Endodermal cell (in vitro differentiated cells): ENCODE measurements around the gene PTPN14. TPM values are rescaled to one million over a fixed set of nuclear protein-coding genes. Genes with fewer than 3 reads are reported as not detected.
A peak's percentile ranks its signal among the peaks of the same experiment; 100 is the strongest.

ENCODE experiments used
- DNase-seq: peaks from one replicate; pipeline ENCODE4 v3.0.0-alpha.2; 2017
- H3K27ac ChIP-seq: 2 replicates; pipeline ENCODE4 v1.5.1; 2013; ENCODE audit warnings: mild to moderate bottlenecking, low read depth, low read length, moderate library complexity
- H3K27me3 ChIP-seq: 2 replicates; pipeline ENCODE4 v1.6.1; 2013; ENCODE audit warnings: mild to moderate bottlenecking, low read length, moderate library complexity; ENCODE audit not compliant: insufficient read depth, control insufficient read depth, poor library complexity, severe bottlenecking
- H3K36me3 ChIP-seq: 2 replicates; pipeline ENCODE4 v1.7.0; 2013; ENCODE audit warnings: mild to moderate bottlenecking, low read length, moderate library complexity; ENCODE audit not compliant: control insufficient read depth, insufficient read depth
- H3K4me1 ChIP-seq: one replicate; pipeline ENCODE4 v1.7.0; 2013; ENCODE audit warnings: low read length; ENCODE audit not compliant: control insufficient read depth, insufficient read depth
- H3K4me3 ChIP-seq: 2 replicates; pipeline ENCODE4 v1.5.1; 2013; ENCODE audit warnings: mild to moderate bottlenecking, low read length, moderate library complexity
- H3K9ac ChIP-seq: 2 replicates; pipeline ENCODE4 v1.6.1; 2013; ENCODE audit warnings: mild to moderate bottlenecking, low read length, moderate library complexity; ENCODE audit not compliant: poor library complexity, severe bottlenecking; ENCODE audit errors: extremely low read depth
- H3K9me3 ChIP-seq: 2 replicates; pipeline ENCODE4 v1.6.1; 2013; ENCODE audit warnings: mild to moderate bottlenecking, low read length, moderate library complexity; ENCODE audit not compliant: control insufficient read depth
- H3K27ac Mint-ChIP-seq: 2 replicates; pipeline ENCODE4 v1.8.0; 2020; ENCODE audit warnings: mixed read lengths
- H3K27me3 Mint-ChIP-seq: 2 replicates; pipeline ENCODE4 v1.8.0; 2021; ENCODE audit warnings: mild to moderate bottlenecking, mixed read lengths; ENCODE audit not compliant: insufficient read depth
- H3K36me3 Mint-ChIP-seq: 2 replicates; pipeline ENCODE4 v1.8.0; 2020; ENCODE audit warnings: low read depth, mixed read lengths
- H3K4me1 Mint-ChIP-seq: 2 replicates; pipeline ENCODE4 v1.8.0; 2020; ENCODE audit warnings: mixed read lengths
- H3K4me3 Mint-ChIP-seq: 2 replicates; pipeline ENCODE4 v1.8.0; 2020; ENCODE audit warnings: mild to moderate bottlenecking, moderate library complexity, mixed read lengths
- H3K9me3 Mint-ChIP-seq: 2 replicates; pipeline ENCODE4 v1.8.0; 2020; ENCODE audit warnings: mild to moderate bottlenecking, mixed read lengths
- CTCF ChIP-seq: fragments of 200-600 bp; sonication (generic); conservative IDR thresholded peaks from 2 replicates; pipeline ENCODE4 v1.5.0; 2021; ENCODE audit warnings: antibody characterized with exemption, mild to moderate bottlenecking
- WGBS, 2 experiments: methylation state at CpG; one replicate each; pipeline versions ENCODE4 v1.1.5 to v1.1.7; 2013; ENCODE audit warnings: missing lambda C conversion rate in 2 of 2, mixed read lengths in 1 of 2; ENCODE audit not compliant: insufficient coverage in 1 of 2, insufficient read length in 1 of 2; 5-methylcytosine and 5-hydroxymethylcytosine counted together
- total RNA-seq, 2 donors: library from RNA; stranded (reverse); fragmentation: NEBNext Ultra II Directional in 1 of 2; extraction: Animal tissue kit (Norgen Biotek cat#: 25700) in 1 of 2; gene quantifications; 2 replicates in 1 of 2; 3 replicates in 1 of 2; pipeline ENCODE4 v1.2.1, GENCODE V29; 2021

The PTPN14 gene
- total RNA-seq, 2 donors from 2014 or later = 72.6 to 93.2 TPM

- Mint-ChIP-seq H3K27ac (no peak overlapping the region), H3K4me1 (peaks cover 5% of the 10 kb centered on the region), H3K9me3 (no peaks in the 10 kb centered on the region), H3K4me3 (no peak overlapping the region), H3K36me3 (peaks cover 14% of the 10 kb centered on the region), H3K27me3 (no peaks in the 10 kb centered on the region)
- Histone ChIP-seq H3K27me3 (no peaks in the 10 kb centered on the region), H3K27ac (no peak overlapping the region), H3K4me1 (no peaks in the 10 kb centered on the region), H3K9me3 (no peaks in the 10 kb centered on the region), H3K36me3 (peaks cover 14% of the 10 kb centered on the region), H3K9ac (no peak overlapping the region), H3K4me3 (no peak overlapping the region)
- DNase-seq = peak; percentile 87
- peak; percentile 93 for TF ChIP-seq CTCF
- WGBS, 2 experiments = 66 to 68% methylated on average over 8 to 9 of the region's 9 CpGs
These were observed 219.5 kb downstream of the PTPN14 start for GRCh38 chr1:214331827-214332423.

- no peak overlapping the region for H3K27ac ChIP-seq
- no peak for TF ChIP-seq CTCF
- H3K4me3 ChIP-seq = no peak overlapping the region
- peaks cover 13% of the 10 kb centered on the region for H3K36me3 ChIP-seq
- no peak overlapping the region for H3K27ac Mint-ChIP-seq
- peaks cover 5% of the 10 kb centered on the region for H3K4me1 Mint-ChIP-seq
- no peaks in the 10 kb centered on the region for H3K9me3 Mint-ChIP-seq
- no peaks in the 10 kb centered on the region for H3K27me3 ChIP-seq
- WGBS, 2 experiments = 94 to 100% methylated on average over 1 of the region's 1 CpG
- H3K36me3 Mint-ChIP-seq = peaks cover 11% of the 10 kb centered on the region
- no peaks in the 10 kb centered on the region for H3K4me1 ChIP-seq
- H3K27me3 Mint-ChIP-seq = no peaks in the 10 kb centered on the region
- H3K9me3 ChIP-seq = no peaks in the 10 kb centered on the region
- H3K9ac ChIP-seq = no peak overlapping the region
- DNase-seq = peak; percentile 41
- no peak overlapping the region for H3K4me3 Mint-ChIP-seq
These were observed 220.2 kb downstream of the PTPN14 start for GRCh38 chr1:214331180-214331579.

GRCh38 chr1:214330715-214331114, 220.7 kb downstream of the PTPN14 start:
- whole genome bisulfite sequencing, 2 experiments = 96 to 97% methylated on average over 4 to 12 of the region's 12 CpGs
- Histone ChIP-seq H3K27ac (no peak overlapping the region), H3K9me3 (no peaks in the 10 kb centered on the region), H3K4me3 (no peak overlapping the region), H3K4me1 (no peaks in the 10 kb centered on the region), H3K9ac (no peak overlapping the region), H3K36me3 (peaks cover 13% of the 10 kb centered on the region), H3K27me3 (no peaks in the 10 kb centered on the region)
- Mint-ChIP-seq H3K27ac (no peak overlapping the region), H3K4me1 (peaks cover 5% of the 10 kb centered on the region), H3K36me3 (peaks cover 12% of the 10 kb centered on the region), H3K27me3 (no peaks in the 10 kb centered on the region), H3K4me3 (no peak overlapping the region), H3K9me3 (no peaks in the 10 kb centered on the region)
- DNase-seq = peak; percentile 30
- TF ChIP-seq CTCF = no peak
